T-cell (primary cell): ENCODE results near the gene MYLK4. TPM values are rescaled to one million over a fixed set of nuclear protein-coding genes. Genes with fewer than 3 reads are reported as not detected.

ENCODE experiments used
- ATAC-seq, 4 experiments: fragments of 200-7000 bp in 3 of 4; fragments of 150-1000 bp in 1 of 4; cut with Tn5 transposase; replicated peaks in 1 of 4; 1 replicate in 3 of 4; 2 replicates in 1 of 4; pipeline ENCODE4 v1.10.0; 2021; ENCODE audit warnings: moderate library complexity in 3 of 4, mild to moderate bottlenecking in 2 of 4, moderate number of reproducible peaks in 1 of 4
- CTCF ChIA-PET, 2 donors: fragments of 300-600 bp; sonication (Branson Sonifier 250); formaldehyde crosslinking; loops; one replicate each; lab custom pipeline; 2022; ENCODE audit warnings: antibody characterized with exemption in 2 of 2; lab: Charles Lee
- POLR2A ChIA-PET, 2 donors: fragments of 300-600 bp; sonication (Branson Sonifier 250); formaldehyde crosslinking; loops; one replicate each; lab custom pipeline; 2022; ENCODE audit warnings: antibody characterized with exemption in 2 of 2; lab: Charles Lee
- DNase-seq, 35 experiments: peaks; one replicate each; pipeline versions ENCODE4 v3.0.0 to v3.0.0-alpha.2; 2013 to 2023
- H3K27ac ChIP-seq: one replicate; pipeline ENCODE4 v1.5.1; 2013; ENCODE audit warnings: low read length
- H3K27me3 ChIP-seq, 2 experiments: replicated peaks in 1 of 2; 1 replicate in 1 of 2; 2 replicates in 1 of 2; pipeline versions ENCODE4 v1.6.1 to v1.7.0; 2013; ENCODE audit warnings: low read length in 1 of 2, mixed read lengths in 1 of 2; ENCODE audit not compliant: control insufficient read depth in 2 of 2, insufficient read depth in 2 of 2; ENCODE audit errors: extremely low read depth in 1 of 2
- H3K36me3 ChIP-seq, 2 donors: 1 replicate in 1 of 2; 2 replicates in 1 of 2; pipeline versions ENCODE4 v1.6.1 to v1.7.0; 2013; ENCODE audit warnings: low read length in 1 of 2; ENCODE audit not compliant: control insufficient read depth in 2 of 2, insufficient read depth in 1 of 2; ENCODE audit errors: extremely low read depth in 1 of 2
- H3K4me1 ChIP-seq, 2 experiments: 1 replicate in 1 of 2; 2 replicates in 1 of 2; pipeline versions ENCODE4 v1.6.1 to v1.7.0; 2013; ENCODE audit warnings: low read length in 2 of 2, mixed read lengths in 1 of 2; ENCODE audit not compliant: insufficient read depth in 2 of 2, control insufficient read depth in 1 of 2; ENCODE audit errors: extremely low read depth in 1 of 2
- H3K4me3 ChIP-seq, 2 donors: 1 replicate in 1 of 2; 2 replicates in 1 of 2; pipeline versions ENCODE4 v1.5.1 to v1.7.0; 2013; ENCODE audit warnings: mild to moderate bottlenecking in 2 of 2, low read length in 1 of 2, moderate library complexity in 1 of 2; ENCODE audit not compliant: control insufficient read depth in 1 of 2; ENCODE audit errors: extremely low read depth in 1 of 2
- H3K9me3 ChIP-seq: 2 replicates; pipeline ENCODE4 v1.7.0; 2013
- H3K27ac Mint-ChIP-seq, 2 donors: one replicate each; pipeline ENCODE4 v1.8.0; 2020 to 2021; ENCODE audit warnings: mild to moderate bottlenecking in 2 of 2, mixed read lengths in 2 of 2
- H3K27me3 Mint-ChIP-seq, 2 donors: one replicate each; pipeline ENCODE4 v1.8.0; 2021 to 2022; ENCODE audit warnings: mixed read lengths in 2 of 2
- H3K36me3 Mint-ChIP-seq: one replicate; pipeline ENCODE4 v1.8.0; 2021; ENCODE audit warnings: mixed read lengths
- H3K4me1 Mint-ChIP-seq, 3 donors: one replicate each; pipeline ENCODE4 v1.8.0; 2020 to 2022; ENCODE audit warnings: mixed read lengths in 3 of 3, mild to moderate bottlenecking in 1 of 3
- H3K4me3 Mint-ChIP-seq, 3 donors: one replicate each; pipeline ENCODE4 v1.8.0; 2020 to 2022; ENCODE audit warnings: mild to moderate bottlenecking in 3 of 3, mixed read lengths in 3 of 3, moderate library complexity in 3 of 3
- H3K9me3 Mint-ChIP-seq, 3 donors: one replicate each; pipeline ENCODE4 v1.8.0; 2020 to 2022; ENCODE audit warnings: mixed read lengths in 3 of 3
- WGBS: methylation state at CpG from one replicate; pipeline ENCODE4 v1.1.5; 2013; ENCODE audit warnings: missing lambda C conversion rate; ENCODE audit not compliant: insufficient coverage; 5-methylcytosine and 5-hydroxymethylcytosine counted together
- total RNA-seq, 35 experiments: library from RNA in 6 of 35; stranded (reverse) in 6 of 35; fragments of 120-200 nt in 1 of 35; gene quantifications; one replicate each; pipeline versions ENCODE4 v1.2.1 to v1.2.4 and lab custom pipeline; 2013 to 2026

The MYLK4 gene
- total RNA-seq, 5 donors from 2014 or later (not counting 1 experiment from before 2014, with no cell fraction given): 0.58 to 1.4 (median 1.0) TPM

DNA sequence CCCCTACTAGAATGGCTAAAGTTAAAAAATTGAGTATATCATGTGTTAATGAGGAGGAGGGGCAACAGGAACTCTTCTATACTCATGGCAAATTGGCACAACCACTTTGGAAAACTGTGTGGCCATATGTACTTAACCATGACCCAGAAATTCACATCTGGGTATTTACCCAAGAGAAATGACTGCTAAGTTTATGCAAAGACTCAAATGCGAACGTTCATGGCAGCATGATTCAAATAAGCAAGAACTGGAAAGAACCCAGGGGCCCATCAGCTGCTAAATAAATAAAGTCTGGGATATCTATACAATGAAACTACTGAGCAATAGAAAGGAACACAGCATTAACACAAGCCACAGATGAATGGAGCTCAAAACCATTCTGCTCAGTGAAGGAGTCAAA, 107.6 kb downstream of the MYLK4 start:
- Histone ChIP-seq H3K4me1 (no peaks in the 10 kb centered on the region), H3K4me3 (no peak overlapping the region), H3K36me3 (no peaks in the 10 kb centered on the region), H3K27ac (no peak overlapping the region), H3K27me3 (peaks cover 0 to 50% of the 10 kb centered on the region in 2 experiments), H3K9me3 (no peaks in the 10 kb centered on the region)
- no peak for DNase-seq
- ChIA-PET POLR2A (no interaction called here), CTCF (no interaction called here)
- Mint-ChIP-seq H3K36me3 (no peaks in the 10 kb centered on the region), H3K27me3 (peaks cover 46 to 75% of the 10 kb centered on the region in 2 donors), H3K4me3 (no peak overlapping the region), H3K4me1 (no peaks in the 10 kb centered on the region), H3K27ac (no peak overlapping the region), H3K9me3 (no peaks in the 10 kb centered on the region)
- ATAC-seq: no peak
- no CpG with 5 or more reads among the region's 2 CpGs for WGBS

DNA sequence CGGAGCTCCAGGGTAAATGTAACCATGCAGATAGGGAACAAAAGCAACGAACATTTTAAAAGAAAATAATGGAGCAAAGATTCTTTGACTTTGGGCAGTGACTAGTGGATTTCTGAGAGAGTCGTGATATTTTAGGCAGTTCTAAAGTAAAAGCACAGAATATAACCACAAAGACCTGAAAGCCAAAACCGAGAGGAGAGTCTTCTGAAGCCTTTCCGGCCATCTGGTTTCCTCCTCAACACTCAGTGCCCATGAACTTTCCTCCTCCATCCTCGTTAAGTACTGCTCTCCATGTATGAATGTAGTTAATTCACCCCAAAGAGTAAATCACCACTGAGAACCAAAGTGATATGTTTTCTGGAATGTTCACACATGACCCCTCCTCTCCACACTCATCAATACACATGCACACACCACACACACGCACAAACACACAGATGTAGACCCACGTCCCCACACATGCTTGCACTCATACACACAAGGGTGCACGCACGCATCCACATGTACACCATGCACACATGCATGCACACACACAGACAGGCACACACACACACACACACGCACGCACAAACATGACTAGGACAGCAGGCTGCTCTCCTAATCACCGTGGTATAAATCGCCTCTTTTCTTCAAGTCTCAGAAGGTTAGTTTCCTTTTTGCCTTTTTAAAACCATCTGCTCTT, 109.5 kb downstream of the MYLK4 start:
- no peaks in the 10 kb centered on the region for H3K36me3 Mint-ChIP-seq
- 53% methylated on average over 9 of the region's 14 CpGs for WGBS
- Histone ChIP-seq H3K27me3 (peaks cover 0 to 55% of the 10 kb centered on the region in 2 experiments), H3K36me3 (no peaks in the 10 kb centered on the region), H3K4me1 (no peaks in the 10 kb centered on the region), H3K9me3 (no peaks in the 10 kb centered on the region), H3K4me3 (no peak overlapping the region), H3K27ac (no peak overlapping the region)
- ChIA-PET CTCF (no interaction called here), POLR2A (interaction anchor here in 1 of 2 donors (0.6 kb wide), 1 partner anchor 526 kb away, joined by 3 read pairs; no protein-coding TSS in a partner anchor)
- no peaks in the 10 kb centered on the region for H3K9me3 Mint-ChIP-seq
- peaks cover 45 to 74% of the 10 kb centered on the region in 2 donors for H3K27me3 Mint-ChIP-seq
- ATAC-seq: no peak
- no peak overlapping the region for H3K4me3 Mint-ChIP-seq
- H3K4me1 Mint-ChIP-seq: no peaks in the 10 kb centered on the region
- H3K27ac Mint-ChIP-seq: no peak overlapping the region
- DNase-seq: no peak

DNA sequence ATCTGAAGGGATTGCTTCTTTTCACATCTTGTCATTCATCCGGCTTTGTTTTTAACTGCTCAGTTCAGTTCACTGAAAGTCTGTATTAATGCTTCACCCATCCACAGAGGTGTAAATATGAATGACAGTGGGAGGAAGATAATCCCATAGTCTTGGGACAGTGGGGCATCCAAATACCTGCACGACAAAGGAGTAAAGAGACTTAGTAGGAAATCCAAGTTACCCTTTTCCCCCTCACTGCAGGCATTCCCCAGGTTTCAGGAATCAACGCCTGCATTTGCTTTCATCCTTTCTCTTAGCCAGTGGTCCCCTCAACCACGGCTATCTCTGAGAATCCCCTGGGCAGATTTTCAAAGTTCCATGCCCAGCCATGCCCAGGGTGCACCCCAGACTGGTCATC, 110.2 kb downstream of the MYLK4 start:
- Histone ChIP-seq H3K4me3 (no peak overlapping the region), H3K36me3 (no peaks in the 10 kb centered on the region), H3K9me3 (no peaks in the 10 kb centered on the region), H3K4me1 (no peaks in the 10 kb centered on the region), H3K27ac (no peak overlapping the region), H3K27me3 (peaks cover 0 to 57% of the 10 kb centered on the region in 2 experiments)
- WGBS: no CpG with 5 or more reads among the region's 4 CpGs
- Mint-ChIP-seq H3K9me3 (no peaks in the 10 kb centered on the region), H3K27me3 (peaks cover 43 to 73% of the 10 kb centered on the region in 2 donors), H3K27ac (no peak overlapping the region), H3K36me3 (no peaks in the 10 kb centered on the region), H3K4me1 (no peaks in the 10 kb centered on the region), H3K4me3 (no peak overlapping the region)
- CTCF ChIA-PET: interaction anchor here in 1 of 2 donors (0.6 kb wide), 1 partner anchor 670 kb away, joined by 4 read pairs; no protein-coding TSS in a partner anchor
- ATAC-seq: no peak
- POLR2A ChIA-PET: no interaction called here
- no peak for DNase-seq

DNA sequence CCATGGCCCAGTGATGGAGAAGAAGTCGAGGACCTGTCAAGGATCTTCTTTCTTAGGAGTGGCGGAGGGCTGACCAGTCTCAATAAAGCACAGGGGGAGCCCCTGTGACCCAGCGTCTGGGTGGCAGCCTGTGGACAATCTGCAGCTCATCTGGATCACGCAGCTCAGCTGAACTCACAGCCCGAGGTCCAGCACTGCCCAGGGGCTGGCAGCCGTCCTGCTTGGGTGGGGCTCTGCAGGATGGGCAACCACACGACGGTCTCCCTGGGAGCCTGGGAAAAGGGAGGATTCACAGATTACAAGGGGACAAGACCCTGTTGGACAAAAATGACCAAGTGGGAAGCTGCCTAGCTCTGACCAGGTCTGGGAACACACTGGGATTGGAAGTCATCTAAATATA, 110.8 kb downstream of the MYLK4 start:
- Histone ChIP-seq H3K36me3 (no peaks in the 10 kb centered on the region), H3K4me1 (no peaks in the 10 kb centered on the region), H3K4me3 (no peak overlapping the region), H3K27ac (no peak overlapping the region), H3K9me3 (no peaks in the 10 kb centered on the region), H3K27me3 (peaks cover 0 to 56% of the 10 kb centered on the region in 2 experiments)
- no peak for DNase-seq
- Mint-ChIP-seq H3K9me3 (no peaks in the 10 kb centered on the region), H3K4me3 (no peak overlapping the region), H3K27me3 (peaks cover 43 to 73% of the 10 kb centered on the region in 2 donors), H3K27ac (no peak overlapping the region), H3K4me1 (no peaks in the 10 kb centered on the region), H3K36me3 (no peaks in the 10 kb centered on the region)
- WGBS: 79% methylated on average over 8 of the region's 8 CpGs
- POLR2A ChIA-PET: no interaction called here
- ATAC-seq: no peak
- CTCF ChIA-PET: interaction anchor here in 1 of 2 donors (0.6 kb wide), 1 partner anchor 670 kb away, joined by 4 read pairs; no protein-coding TSS in a partner anchor

DNA sequence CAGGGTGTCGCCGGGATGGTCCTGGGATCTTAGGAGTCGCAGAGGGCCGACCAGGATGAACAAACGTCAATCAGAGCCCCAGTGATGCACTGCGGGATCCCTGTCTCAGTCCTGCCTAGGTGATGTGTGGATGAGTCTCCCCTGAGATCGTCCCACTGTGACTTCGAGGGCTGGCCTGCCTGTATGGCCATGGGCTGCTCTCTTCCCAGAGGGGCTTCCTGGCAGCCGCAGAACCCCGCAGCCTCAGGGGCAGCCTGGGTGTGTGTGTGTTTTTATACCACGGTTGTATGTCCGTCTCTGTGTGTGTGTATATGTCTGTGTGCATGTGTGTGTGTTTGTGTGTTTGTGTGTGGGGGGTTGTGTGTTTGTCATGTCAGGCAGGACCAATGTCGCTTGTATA, 111.6 kb downstream of the MYLK4 start:
- Histone ChIP-seq H3K27me3 (peaks cover 0 to 55% of the 10 kb centered on the region in 2 experiments), H3K4me3 (no peak overlapping the region), H3K4me1 (peaks cover 0 to 5% of the 10 kb centered on the region in 2 experiments), H3K9me3 (no peaks in the 10 kb centered on the region), H3K27ac (no peak overlapping the region), H3K36me3 (no peaks in the 10 kb centered on the region)
- no peak for ATAC-seq
- Mint-ChIP-seq H3K27ac (peak overlapping the region in 1 of 2 donors; percentile 0), H3K4me1 (peaks cover 4 to 5% (median 5%) of the 10 kb centered on the region in 3 donors), H3K36me3 (no peaks in the 10 kb centered on the region), H3K4me3 (no peak overlapping the region), H3K9me3 (no peaks in the 10 kb centered on the region), H3K27me3 (peaks cover 43 to 68% of the 10 kb centered on the region in 2 donors)
- POLR2A ChIA-PET: no interaction called here
- WGBS: 85% methylated on average over 13 of the region's 13 CpGs
- CTCF ChIA-PET: no interaction called here
- no peak for DNase-seq

DNA sequence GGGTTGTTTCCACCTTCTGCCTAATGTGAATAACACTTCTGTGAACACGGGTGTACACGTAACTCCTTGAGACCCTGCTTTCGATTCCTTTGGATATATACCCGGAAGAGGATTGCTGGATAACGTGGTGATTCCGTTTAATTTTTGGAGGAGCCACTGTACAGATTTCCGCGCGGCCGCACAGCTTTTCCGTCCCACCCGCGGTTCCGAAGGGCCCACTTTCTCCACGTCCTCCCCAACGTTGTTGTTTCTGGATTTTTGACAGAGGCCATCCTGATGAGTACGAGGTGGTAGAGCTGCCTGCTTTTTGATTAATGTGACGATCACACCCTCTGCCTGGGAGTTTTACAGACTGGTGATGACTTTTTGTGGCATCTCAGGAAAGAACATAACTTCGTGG, 114.0 kb downstream of the MYLK4 start:
- no peak overlapping the region for H3K4me3 Mint-ChIP-seq
- peaks cover 34 to 50% of the 10 kb centered on the region in 2 donors for H3K27me3 Mint-ChIP-seq
- Histone ChIP-seq H3K4me1 (peaks cover 0 to 9% of the 10 kb centered on the region in 2 experiments), H3K4me3 (no peak overlapping the region), H3K9me3 (no peaks in the 10 kb centered on the region), H3K27me3 (peaks cover 0 to 57% of the 10 kb centered on the region in 2 experiments), H3K27ac (no peak overlapping the region), H3K36me3 (no peaks in the 10 kb centered on the region)
- no peaks in the 10 kb centered on the region for H3K36me3 Mint-ChIP-seq
- CTCF ChIA-PET: no interaction called here
- no peak for DNase-seq
- no peak overlapping the region for H3K27ac Mint-ChIP-seq
- peaks cover 4 to 6% (median 5%) of the 10 kb centered on the region in 3 donors for H3K4me1 Mint-ChIP-seq
- POLR2A ChIA-PET: no interaction called here
- WGBS: 93% methylated on average over 16 of the region's 19 CpGs
- H3K9me3 Mint-ChIP-seq: no peaks in the 10 kb centered on the region
- no peak for ATAC-seq
